Type B pancreatic cell (in vitro differentiated cells): ENCODE measurements around the gene TPRN. TPM values are rescaled to one million over a fixed set of nuclear protein-coding genes. Genes with fewer than 3 reads are reported as not detected.
A peak's percentile ranks its signal among the peaks of the same experiment; 100 is the strongest.

Source experiments
- DNase-seq: peaks from one replicate; pipeline ENCODE4 v3.0.0; 2021; ENCODE audit warnings: mixed read lengths; ENCODE audit not compliant: unreplicated experiment; ENCODE audit errors: extremely low spot score
- H3K27ac Mint-ChIP-seq: 2 replicates; pipeline ENCODE4 v1.8.0; 2021; ENCODE audit warnings: mild to moderate bottlenecking, mixed read lengths
- H3K27me3 Mint-ChIP-seq: 2 replicates; pipeline ENCODE4 v1.8.0; 2021; ENCODE audit warnings: mixed read lengths
- H3K36me3 Mint-ChIP-seq: 2 replicates; pipeline ENCODE4 v1.8.0; 2021; ENCODE audit warnings: mixed read lengths
- H3K4me1 Mint-ChIP-seq: one replicate; pipeline ENCODE4 v1.8.0; 2021; ENCODE audit warnings: mixed read lengths; ENCODE audit not compliant: unreplicated experiment
- H3K4me3 Mint-ChIP-seq: 2 replicates; pipeline ENCODE4 v1.8.0; 2021; ENCODE audit warnings: mild to moderate bottlenecking, mixed read lengths
- H3K9me3 Mint-ChIP-seq: 2 replicates; pipeline ENCODE4 v1.8.0; 2021; ENCODE audit warnings: mixed read lengths
- total RNA-seq: library from RNA; stranded (reverse); gene quantifications from 2 replicates; pipeline ENCODE4 v1.2.1, GENCODE V29; 2021; ENCODE audit warnings: low replicate concordance
- TF ChIP-seq, protein P1 (sequence below): fragments of 200-600 bp; sonication (generic); conservative IDR thresholded peaks from 2 replicates; pipeline ENCODE4 v1.5.0; 2021; ENCODE audit warnings: antibody characterized with exemption, mild to moderate bottlenecking

TPRN gene
- total RNA-seq, 1 donor from 2014 or later: 24.1 TPM

DNA sequence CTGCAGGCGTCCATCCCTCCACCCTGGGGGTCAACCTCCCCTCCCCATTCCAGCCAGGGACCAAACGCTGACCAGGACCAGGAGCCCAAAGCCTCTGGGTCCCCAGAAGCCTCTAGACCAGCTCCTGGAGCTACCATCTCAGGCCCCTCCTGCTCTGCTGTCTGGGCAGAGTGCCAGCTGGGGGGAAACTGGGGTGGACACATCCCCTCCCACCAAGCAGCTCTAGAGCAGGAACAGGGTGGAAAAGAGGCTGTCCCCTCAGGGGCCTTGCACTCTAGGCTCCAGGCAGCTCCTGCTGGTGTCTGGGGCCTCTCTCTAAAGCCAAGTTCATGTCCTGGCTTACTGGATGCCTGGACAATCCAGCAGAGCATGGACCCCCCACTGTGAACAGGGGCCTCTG is 7.7 kb downstream of the TPRN start:
- no peaks in the 10 kb centered on the region for H3K9me3 Mint-ChIP-seq
- H3K27ac Mint-ChIP-seq: no peak overlapping the region
- no peaks in the 10 kb centered on the region for H3K36me3 Mint-ChIP-seq
- H3K4me3 Mint-ChIP-seq: no peak overlapping the region
- H3K4me1 Mint-ChIP-seq: peaks cover 7% of the 10 kb centered on the region
- no peaks in the 10 kb centered on the region for H3K27me3 Mint-ChIP-seq
- TF ChIP-seq, protein P1, sequence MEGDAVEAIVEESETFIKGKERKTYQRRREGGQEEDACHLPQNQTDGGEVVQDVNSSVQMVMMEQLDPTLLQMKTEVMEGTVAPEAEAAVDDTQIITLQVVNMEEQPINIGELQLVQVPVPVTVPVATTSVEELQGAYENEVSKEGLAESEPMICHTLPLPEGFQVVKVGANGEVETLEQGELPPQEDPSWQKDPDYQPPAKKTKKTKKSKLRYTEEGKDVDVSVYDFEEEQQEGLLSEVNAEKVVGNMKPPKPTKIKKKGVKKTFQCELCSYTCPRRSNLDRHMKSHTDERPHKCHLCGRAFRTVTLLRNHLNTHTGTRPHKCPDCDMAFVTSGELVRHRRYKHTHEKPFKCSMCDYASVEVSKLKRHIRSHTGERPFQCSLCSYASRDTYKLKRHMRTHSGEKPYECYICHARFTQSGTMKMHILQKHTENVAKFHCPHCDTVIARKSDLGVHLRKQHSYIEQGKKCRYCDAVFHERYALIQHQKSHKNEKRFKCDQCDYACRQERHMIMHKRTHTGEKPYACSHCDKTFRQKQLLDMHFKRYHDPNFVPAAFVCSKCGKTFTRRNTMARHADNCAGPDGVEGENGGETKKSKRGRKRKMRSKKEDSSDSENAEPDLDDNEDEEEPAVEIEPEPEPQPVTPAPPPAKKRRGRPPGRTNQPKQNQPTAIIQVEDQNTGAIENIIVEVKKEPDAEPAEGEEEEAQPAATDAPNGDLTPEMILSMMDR: no peak
- DNase-seq: no peak

DNA sequence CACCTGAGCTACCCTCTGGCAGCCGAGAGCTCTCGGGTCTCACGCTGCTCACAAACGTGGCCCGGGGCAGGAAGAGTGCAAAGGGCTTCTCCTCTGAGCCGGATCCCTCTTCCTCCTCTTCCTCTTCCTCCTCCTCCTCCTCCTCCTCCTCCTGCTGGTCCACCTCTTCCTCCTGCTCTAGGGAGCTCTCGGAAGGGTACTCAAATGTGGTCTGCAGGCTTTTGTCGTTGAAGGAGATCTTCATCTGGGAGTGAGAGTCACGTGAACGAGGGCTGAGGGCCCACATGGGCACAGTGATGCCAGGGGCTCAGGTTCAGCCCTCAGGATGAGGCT is 8.1 kb downstream of the TPRN start:
- H3K27ac Mint-ChIP-seq: no peak overlapping the region
- DNase-seq: no peak
- H3K9me3 Mint-ChIP-seq: no peaks in the 10 kb centered on the region
- TF ChIP-seq, protein P1: no peak
- no peak overlapping the region for H3K4me3 Mint-ChIP-seq
- no peaks in the 10 kb centered on the region for H3K36me3 Mint-ChIP-seq
- H3K4me1 Mint-ChIP-seq: peaks cover 7% of the 10 kb centered on the region
- H3K27me3 Mint-ChIP-seq: no peaks in the 10 kb centered on the region

DNA sequence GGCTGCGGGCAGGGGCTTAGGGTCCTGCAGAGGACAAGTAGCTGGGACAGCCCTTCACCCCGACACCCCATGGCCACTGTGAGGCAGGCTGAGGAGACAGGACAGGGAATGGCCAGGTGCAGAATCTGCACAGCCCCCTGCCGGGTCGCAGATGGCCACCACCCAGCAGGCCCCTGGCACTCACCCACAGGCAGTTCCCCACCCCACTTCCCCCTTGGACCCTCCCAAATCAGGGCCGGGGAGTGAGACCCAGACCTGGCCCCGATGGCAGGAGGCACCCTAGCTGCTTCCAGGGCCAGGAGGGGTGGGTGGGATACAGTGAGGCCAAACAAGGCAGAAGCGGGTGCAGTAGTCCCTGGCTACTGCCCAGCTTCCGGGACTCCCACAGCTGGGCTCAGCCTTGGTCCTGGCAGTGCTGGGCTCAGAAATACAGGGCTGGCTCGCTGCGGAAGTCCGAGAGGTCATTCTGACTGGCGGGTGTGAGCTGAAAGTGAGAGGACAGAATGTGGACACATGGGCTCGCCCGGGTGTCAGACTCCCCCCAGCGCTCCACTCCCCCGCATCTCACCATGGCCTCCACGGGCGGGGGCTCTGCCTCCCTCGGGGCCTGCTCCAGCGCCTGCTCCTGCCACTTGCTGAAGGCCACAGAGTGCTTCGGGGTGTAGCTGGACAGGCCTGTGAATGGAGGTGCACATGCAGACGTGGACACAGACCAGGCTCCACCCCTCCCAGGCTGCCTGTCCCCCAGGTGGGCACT is 8.7 kb downstream of the TPRN start:
- H3K36me3 Mint-ChIP-seq: no peaks in the 10 kb centered on the region
- TF ChIP-seq, protein P1: no peak
- peaks cover 9% of the 10 kb centered on the region for H3K4me1 Mint-ChIP-seq
- H3K27ac Mint-ChIP-seq: no peak overlapping the region
- no peaks in the 10 kb centered on the region for H3K9me3 Mint-ChIP-seq
- no peak overlapping the region for H3K4me3 Mint-ChIP-seq
- H3K27me3 Mint-ChIP-seq: no peaks in the 10 kb centered on the region
- no peak for DNase-seq

DNA sequence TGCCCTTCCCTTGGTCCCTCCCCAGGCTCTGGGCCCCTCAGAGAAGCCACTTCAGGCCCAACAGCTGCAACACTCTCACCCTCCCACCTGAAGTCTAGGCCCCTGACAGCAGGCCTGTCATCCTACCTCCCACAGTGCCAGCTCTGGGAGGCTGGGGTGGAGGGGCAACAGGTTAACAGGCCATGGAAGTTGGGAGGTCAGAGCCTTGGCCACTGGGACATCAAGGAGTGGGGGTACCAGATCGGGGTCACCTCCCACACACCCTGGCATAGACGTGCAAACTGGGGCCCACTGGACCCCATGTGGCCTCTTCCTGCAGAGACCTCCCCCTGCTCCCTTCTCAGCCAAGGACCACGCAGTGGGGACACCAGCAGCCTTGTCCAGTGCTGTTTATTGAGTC is 9.3 kb downstream of the TPRN start:
- H3K4me3 Mint-ChIP-seq: peak overlapping the region; percentile 83
- no peak for DNase-seq
- peak overlapping the region; percentile 99 for H3K27ac Mint-ChIP-seq

DNA sequence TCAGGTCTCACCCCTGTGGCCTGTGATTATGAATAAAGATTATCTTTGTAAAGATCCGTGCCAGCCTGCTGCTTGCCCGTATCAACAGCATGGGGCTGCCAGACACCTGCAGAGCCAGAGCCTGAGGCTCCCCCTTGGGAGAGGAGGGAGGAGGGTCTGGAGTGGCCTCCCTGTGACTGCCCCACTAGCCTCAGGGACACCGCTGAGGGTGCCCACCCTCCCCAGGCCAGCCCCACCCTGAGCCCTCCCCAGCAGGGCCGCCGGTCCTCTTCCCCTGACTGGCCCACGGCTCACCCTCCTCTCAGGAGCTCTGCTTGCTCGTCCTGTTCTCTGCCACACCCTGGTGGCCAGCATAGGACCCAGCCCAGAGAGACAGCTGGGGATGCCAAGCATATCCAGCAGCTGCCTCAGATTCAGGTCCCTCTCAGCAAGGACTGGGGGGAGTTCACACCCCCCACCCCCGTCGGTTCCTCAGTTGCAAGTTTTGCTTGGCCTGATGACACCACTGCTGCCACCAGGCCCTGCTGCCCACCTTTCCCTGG is 10.2 kb downstream of the TPRN start:
- DNase-seq: no peak
- no peaks in the 10 kb centered on the region for H3K27me3 Mint-ChIP-seq
- TF ChIP-seq, protein P1: no peak
- no peaks in the 10 kb centered on the region for H3K9me3 Mint-ChIP-seq
- H3K27ac Mint-ChIP-seq: peak overlapping the region; percentile 99
- peaks cover 9% of the 10 kb centered on the region for H3K4me1 Mint-ChIP-seq
- H3K4me3 Mint-ChIP-seq: peak overlapping the region; percentile 83
- no peaks in the 10 kb centered on the region for H3K36me3 Mint-ChIP-seq

More for the DNA sequence above, 9.3 kb downstream of the TPRN start:
- TF ChIP-seq, protein P1: no peak
- Mint-ChIP-seq H3K27me3 (no peaks in the 10 kb centered on the region), H3K36me3 (no peaks in the 10 kb centered on the region), H3K9me3 (no peaks in the 10 kb centered on the region), H3K4me1 (peaks cover 12% of the 10 kb centered on the region)
